GM19395 (cell line): ENCODE measurements around the gene BDP1.
"Not testable (repeated sequence)": the region's sequence is repeated elsewhere in the genome, so short reads cannot be mapped to it uniquely, and the experiment has no call there.

Experiments used
- ATAC-seq: cut with Tn5 transposase; IDR thresholded peaks from one replicate; pipeline ENCODE4 v1.9.1; 2021; ENCODE audit warnings: mild to moderate bottlenecking, moderate library complexity; ENCODE audit not compliant: unreplicated experiment

The BDP1 gene

DNA sequence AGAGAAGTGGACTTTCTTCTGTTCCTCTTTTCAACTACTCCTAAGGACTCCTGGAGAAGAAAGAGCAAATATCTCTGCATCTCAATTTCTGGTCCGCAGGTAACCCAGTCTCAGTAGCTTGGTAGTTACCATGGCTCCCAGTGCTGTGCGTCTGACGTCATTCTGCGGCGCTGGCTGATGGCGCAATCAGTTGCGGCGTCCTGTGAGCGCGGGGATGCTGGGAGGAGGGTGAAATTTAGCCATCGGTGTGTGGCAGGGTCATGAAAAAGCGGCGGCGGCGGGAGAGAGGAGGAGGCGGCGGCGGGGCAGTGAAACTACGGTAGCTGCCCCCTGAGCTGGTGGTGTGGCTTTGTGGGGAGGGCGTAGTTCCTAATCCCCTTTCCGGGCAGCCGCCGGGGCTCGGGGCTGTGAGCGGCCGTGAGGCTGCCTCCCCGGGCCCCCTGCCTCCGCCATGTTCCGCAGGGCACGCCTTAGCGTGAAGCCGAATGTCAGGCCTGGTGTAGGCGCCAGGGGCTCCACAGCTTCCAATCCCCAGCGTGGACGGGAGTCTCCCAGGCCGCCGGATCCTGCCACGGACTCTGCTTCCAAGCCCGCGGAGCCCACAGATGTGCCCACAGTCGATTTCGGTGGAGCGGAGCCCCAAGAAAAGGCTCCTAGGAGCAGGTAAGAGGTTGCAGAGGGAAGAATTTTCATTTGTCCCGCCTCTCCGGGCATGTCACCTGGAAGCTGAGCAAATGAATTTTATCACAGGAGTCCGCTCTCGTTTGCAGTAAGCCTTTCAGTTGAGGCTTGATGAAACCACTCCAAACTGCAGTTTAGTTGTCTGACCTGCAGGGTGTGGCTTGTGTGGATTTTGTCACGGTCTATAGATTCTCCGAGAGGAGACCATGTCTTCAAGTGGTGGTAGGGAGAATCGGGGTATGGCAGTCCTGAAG lies at the start of gene BDP1:
Gene BDP1, plus strand, starts transcription at position 225 of the 935 bp plus-strand sequence. Its CDS starts 227 bp downstream, at position 452.
- peak; percentile 95 for ATAC-seq

DNA sequence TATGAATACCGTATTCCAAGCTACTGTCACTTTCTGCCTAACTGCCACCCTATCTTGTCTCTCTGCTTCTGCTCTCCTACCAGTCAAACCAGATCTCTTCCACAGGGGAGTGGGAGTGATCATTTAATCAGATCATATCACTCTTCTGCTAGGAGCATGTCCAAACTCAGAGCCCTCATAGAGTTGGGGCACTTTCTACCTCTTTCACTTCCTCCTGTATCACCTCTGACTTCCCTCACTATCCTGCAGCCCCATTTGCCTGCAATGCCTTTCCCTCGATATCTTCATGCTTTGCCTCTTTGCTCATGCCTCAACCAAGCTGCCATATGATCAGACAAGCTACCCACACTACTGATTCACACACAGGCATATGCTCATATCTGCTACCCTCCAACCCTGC lies 45.4 kb upstream of the BDP1 start:
- not testable (repeated sequence) for ATAC-seq

GRCh38 chr5:71415626-71416025 lies 39.8 kb upstream of the BDP1 start:
- ATAC-seq = not testable (repeated sequence)

DNA sequence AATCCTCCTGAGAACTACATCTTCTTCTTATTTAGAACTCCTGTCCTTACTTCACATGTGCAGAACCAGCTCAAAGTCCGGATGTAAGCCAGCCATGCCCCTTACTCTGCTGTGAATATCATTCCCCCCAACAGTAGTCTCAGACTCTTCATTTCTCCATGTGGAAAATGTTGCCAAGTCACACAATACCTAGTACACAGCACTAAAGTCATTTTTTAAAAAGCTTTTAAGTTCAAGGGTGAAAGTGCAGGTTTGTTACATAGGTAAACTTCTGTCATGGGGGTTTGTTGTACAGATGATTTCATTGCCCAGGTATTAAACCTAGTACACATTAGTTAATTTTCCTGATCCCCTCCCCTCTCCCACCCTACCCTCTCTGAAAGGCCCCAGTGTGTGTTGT lies 37.4 kb upstream of the BDP1 start:
- not testable (repeated sequence) for ATAC-seq

DNA sequence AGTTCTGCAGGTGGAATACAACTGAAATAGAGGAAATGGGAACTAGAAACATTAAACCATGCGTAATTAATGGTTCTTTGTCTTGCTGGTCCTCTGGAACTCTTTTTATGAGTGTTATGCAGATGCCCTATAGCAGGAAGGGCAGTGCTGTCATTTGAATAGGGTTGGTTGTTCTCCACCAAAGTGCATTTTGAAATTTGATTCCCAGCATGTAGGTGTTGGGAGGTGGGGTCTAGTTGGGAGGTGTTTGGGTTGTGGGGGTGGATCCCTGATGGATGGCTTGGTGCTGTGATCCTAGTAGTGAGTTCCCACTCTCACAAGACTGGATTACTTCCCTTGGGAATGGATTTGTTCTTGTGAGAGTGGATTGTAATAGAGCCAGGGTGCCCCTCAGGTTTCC lies 34.2 kb upstream of the BDP1 start:
- ATAC-seq = not testable (repeated sequence)

DNA sequence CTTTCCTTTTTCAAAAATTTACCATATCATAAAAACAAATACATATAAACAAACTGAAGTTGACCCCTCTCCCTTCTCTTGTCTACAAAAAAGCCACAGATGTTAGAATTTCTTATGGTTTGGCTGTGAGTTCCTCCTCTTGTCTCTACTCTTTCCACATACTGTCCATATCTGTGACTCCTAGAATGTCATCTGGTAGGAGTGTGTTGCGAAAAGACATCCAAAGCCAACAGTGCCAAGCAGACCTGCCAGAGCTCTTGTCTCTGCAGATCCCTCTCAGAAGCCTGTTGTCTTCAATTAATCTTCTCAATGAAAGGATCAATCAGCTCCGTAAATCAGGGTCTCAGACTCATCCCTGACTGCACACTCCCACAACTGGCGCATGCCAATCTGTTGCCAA lies 31.6 kb upstream of the BDP1 start:
- not testable (repeated sequence) for ATAC-seq

DNA sequence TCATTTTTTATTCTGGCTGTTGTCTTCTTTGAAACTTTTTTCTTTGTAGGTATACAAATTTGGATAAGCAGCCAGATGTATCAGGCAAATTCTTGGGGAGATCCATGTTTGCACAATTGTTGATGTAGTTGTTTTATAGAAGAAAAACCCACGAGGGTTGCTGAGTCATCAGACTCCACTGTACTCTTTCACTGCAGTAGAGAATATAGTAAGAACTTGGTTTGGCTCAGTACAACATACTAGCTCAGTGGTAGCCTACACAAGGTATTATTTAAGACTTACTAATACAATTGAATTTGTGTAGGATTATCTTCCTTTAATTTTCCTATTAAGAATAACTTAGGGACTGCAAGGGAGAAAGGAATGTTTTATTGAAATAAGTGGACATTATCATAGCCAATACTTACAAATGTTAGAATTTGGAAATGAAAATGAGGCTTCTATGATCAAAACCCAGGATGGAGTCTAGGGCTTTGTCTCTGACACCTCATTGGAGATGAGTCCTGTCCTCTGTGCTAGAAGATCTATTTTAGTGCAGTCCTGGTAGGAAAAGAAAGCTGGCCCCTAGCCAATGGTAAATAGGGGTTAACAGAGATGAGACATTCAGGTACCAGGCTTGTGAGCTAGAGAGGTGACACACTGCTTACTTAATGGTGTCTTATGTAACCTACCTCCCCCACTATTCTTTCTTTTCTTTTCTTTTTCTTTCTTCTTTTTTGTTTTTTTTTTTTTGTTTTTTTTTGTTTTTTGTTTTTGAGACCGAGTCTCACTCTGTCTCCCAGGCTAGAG lies 28.6 kb upstream of the BDP1 start:
- not testable (repeated sequence) for ATAC-seq

- not testable (repeated sequence) for ATAC-seq
Observed at GRCh38 chr5:71432410-71432809, 23.0 kb upstream of the BDP1 start.

DNA sequence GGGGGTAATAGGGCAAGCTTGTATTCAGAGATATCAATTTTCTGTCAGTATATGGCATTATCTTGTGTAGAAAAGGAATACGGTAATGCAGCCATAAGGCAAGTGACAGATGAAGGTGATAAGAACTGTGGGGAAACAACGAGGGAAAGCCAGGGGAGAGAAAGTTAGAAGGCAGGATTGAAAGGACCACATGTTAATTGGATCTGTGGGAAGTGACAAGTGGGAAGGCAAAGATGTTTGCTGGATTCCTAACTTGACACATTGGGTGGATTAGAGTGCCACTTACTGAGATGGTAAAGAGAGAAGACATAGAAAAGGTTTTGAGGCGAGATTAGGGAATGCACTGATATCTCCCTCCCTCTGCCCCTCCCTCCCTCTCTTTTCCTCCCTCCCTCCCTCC lies 20.6 kb upstream of the BDP1 start:
- ATAC-seq = not testable (repeated sequence)

GRCh38 chr5:71441564-71441963 lies 13.9 kb upstream of the BDP1 start:
- not testable (repeated sequence) for ATAC-seq

DNA sequence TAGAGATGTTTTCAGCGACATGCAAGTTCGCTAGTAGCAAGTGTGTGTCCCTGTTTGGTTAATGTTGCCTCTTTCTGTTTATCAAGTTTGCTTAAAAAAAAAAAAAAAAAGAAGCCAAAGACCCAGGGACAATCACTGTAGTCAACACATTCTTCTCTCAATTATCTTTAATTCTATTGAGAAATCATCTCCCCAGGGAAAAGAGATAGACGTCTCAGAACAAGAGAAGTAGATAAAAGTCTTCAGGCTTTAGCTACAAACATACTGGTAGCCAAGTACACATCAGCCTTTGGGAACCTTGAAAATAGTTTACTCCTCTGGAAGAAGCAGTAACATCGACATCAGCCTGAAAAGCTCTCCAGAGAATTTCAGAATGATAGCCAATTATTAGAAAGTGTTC lies 11.6 kb upstream of the BDP1 start:
- not testable (repeated sequence) for ATAC-seq

- not testable (repeated sequence) for ATAC-seq
Observed at GRCh38 chr5:71445015-71445414, 10.4 kb upstream of the BDP1 start.

GRCh38 chr5:71445523-71446152 lies 9.8 kb upstream of the BDP1 start:
- not testable (repeated sequence) for ATAC-seq

DNA sequence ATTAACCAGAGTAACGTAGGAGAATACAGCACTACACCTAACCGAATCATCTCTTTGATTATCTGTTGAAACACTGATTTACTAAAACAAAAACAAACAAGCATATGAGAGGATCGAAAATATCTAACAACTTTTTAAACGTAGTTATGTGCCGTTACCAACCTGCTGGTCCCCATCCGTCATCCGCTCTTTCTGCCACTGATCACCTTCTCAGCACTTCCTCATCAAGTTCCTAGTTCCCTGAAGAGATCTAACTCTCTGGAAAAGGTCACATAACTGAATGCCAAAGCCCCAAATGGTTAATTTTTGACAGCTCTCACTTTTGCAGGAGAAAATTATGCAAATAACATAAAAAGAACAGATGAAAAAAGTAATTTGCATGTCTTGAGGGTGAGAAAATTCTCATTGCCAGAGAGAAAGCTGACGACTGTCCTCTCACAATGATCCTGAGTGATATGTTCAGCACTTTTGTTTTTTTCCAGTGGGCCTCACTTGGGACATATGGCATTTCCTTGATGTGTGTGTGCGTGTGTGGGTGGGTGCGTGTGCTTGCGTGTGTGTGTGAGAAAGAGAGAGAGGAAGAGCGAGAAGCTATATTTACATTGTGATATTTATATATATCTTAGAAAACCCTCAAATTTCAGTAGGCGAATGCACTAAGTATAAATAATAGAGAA lies 8.8 kb upstream of the BDP1 start:
- ATAC-seq = peak; percentile 34

DNA sequence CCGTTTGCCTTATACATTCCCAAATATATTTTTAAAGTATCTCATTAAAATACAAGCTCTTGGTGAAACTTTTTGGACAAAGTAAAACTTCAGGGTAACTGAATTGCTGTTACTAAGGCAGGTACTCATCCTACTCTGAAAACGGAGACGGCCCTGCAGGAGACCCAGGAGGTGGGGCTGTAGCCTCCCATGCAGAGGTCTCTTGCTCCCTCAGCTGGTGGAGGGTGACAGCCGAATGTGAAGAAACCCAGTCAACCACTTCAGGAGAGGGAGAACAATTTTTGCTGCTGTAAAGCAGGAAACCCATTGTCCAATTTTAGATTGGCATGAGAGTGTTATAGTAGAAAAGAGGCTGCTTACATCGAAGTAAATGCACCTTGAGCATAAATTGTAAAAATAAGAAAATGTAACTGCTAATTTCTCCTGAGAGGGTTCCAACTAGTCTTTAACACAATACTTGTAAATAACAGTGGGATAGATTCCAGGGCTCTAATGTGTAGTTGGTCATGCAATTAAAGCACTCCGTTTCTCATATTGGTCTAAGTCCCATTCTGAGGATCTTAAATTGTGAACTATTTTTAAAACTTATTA lies 8.1 kb upstream of the BDP1 start:
- peak; percentile 90 for ATAC-seq

DNA sequence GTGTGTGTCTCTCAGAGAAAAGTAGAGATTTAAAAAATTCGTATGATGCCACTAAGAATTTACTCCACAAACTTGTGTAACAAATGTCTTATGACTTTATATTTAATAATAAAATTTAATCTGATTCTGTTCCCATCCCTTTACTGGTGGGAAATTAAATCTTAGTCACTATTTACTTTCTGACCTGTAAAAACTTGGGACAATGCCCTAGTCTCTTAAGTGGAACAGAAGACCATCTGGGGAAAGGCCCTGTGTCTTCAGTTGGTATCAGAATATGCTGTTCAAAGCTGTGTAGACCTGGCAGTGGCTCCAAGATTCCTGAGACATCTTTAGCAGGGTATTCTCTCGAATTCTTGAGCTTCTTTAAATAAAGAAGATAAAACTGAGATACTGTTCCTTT lies 2.6 kb upstream of the BDP1 start:
- ATAC-seq = no peak

- no peak for ATAC-seq
Observed at GRCh38 chr5:71454913-71455312, 538 bp upstream of the BDP1 start.

GRCh38 chr5:71456362-71456743 lies 902 bp downstream of the BDP1 start:
- peak; percentile 23 for ATAC-seq

DNA sequence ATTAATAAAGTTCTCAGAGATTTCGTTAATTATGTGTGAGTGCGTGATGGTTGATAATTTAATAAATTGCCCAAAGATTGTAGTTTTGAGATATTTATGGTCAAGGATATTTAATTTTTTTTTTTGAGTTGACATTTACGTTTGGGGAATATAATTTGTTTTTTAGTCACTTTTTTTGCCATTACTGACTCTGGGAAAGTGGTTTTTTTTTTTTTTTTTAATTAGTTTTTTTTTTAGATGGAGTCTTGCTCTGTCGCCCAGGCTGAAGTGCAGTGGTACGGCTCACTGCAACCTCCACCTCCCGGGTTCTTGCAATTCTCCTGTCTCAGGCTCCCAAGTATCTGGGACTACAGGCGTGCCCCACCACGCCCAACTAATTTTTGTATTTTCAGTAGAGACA lies 1.7 kb downstream of the BDP1 start:
- ATAC-seq = no peak

DNA sequence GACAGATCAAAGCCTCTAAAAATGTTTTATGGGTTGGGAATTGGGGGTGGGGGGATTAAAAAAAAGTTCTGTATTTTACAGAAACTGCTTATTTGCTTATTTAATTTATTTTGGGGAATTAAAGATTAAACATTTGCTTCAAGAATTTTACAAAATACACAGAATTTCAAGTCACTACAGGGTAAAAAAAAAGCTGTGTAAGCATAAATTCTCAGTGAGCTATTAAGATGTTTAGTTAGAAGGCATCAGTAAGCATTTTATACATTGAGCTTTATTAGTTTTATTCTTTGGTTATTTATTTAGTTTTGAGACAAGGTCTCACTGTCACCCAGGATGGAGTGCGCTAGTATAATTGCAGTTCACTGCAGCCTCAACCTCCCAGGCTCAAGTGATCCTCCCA lies 5.2 kb downstream of the BDP1 start:
- no peak for ATAC-seq
